ENCODE data around the gene KCNC4. TPM values are rescaled to one million over a fixed set of nuclear protein-coding genes. Genes with fewer than 3 reads are reported as not detected.

KCNC4 gene
- total and polyA plus RNA-seq, 2 of the 4 experiments (the other 2 are of a cell fraction): 0.18 to 2.3 TPM

DNA sequence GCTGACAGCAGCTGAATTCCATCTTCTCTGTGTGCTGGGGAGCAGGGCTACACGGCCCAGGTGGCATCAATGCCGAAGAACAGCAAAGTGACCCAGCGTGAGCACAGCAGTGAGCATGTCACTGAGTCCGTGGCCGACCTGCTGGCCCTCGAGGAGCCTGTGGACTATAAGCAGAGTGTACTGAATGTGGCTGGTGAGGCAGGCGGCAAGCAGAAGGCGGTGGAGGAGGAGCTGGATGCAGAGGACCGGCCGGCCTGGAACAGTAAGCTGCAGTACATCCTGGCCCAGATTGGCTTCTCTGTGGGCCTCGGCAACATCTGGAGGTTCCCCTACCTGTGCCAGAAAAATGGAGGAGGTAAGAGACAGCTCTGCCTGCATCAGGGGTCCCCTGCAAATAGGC lies 43.3 kb upstream of the KCNC4 start:
- Histone ChIP-seq H4K20me1 (ENCODE audit: insufficient read depth, low read length) (no peaks in the 10 kb centered on the region), H3K79me1 (ENCODE audit: low read depth in 1 of 2, low read length in 2 of 2) (no peaks in the 10 kb centered on the region), H4K91ac (ENCODE audit: insufficient read depth, low read depth, low read length) (no peak overlapping the region), H3K27me3 (ENCODE audit: control insufficient read depth, insufficient read depth, low read length) (peaks cover 24% of the 10 kb centered on the region), H4K8ac (ENCODE audit: low read depth in 2 of 2, low read length in 2 of 2) (no peak overlapping the region), H2AK5ac (ENCODE audit: low read depth, low read length) (no peak overlapping the region), H3K4me2 (ENCODE audit: low read depth, low read length) (no peak overlapping the region), H3K9me3 (ENCODE audit: control insufficient read depth, insufficient read depth, low read length) (no peaks in the 10 kb centered on the region), H4K5ac (ENCODE audit: low read depth, low read length) (no peak overlapping the region), H2BK5ac (ENCODE audit: low read depth, low read length, poor library complexity, severe bottlenecking) (no peak overlapping the region), H3K4ac (ENCODE audit: low read depth, low read length) (no peak overlapping the region), H2AK9ac (replicated peaks; ENCODE audit: low read depth, low read length, poor library complexity) (no peak overlapping the region), H3K27ac (ENCODE audit: insufficient read depth, low read length) (no peak overlapping the region), H2AFZ (replicated peaks; ENCODE audit: low read length, poor library complexity) (no peak overlapping the region), H2BK20ac (ENCODE audit: low read depth, low read length) (no peak overlapping the region), H3K36me3 (ENCODE audit: control insufficient read depth, insufficient read depth, low read length) (no peaks in the 10 kb centered on the region), H3K18ac (ENCODE audit: low read depth, low read length) (no peak overlapping the region), H3K4me1 (ENCODE audit: control insufficient read depth, insufficient read depth, low read length) (no peaks in the 10 kb centered on the region), H3K4me3 (ENCODE audit: insufficient read depth, low read depth, low read length) (no peak overlapping the region), H2BK120ac (ENCODE audit: low read depth, low read length) (no peak overlapping the region), H2BK15ac (ENCODE audit: low read depth, low read length) (no peak overlapping the region), H3K56ac (ENCODE audit: extremely low read depth, insufficient read depth, low read length) (no peak overlapping the region), H3K9me1 (ENCODE audit: insufficient read depth, low read length) (no peaks in the 10 kb centered on the region), H3K14ac (replicated peaks; ENCODE audit: low read depth, low read length) (no peak overlapping the region), H3K23ac (ENCODE audit: low read depth, low read length) (no peak overlapping the region), H3K9ac (ENCODE audit: low read depth, low read length) (no peak overlapping the region)
- no TSS peak for BruUV-seq (replicated peaks)
- ChIA-PET POLR2A (ENCODE audit: unreplicated experiment) (no interaction called here), CTCF (no interaction called here)
- in situ Hi-C loops (cut with MboI; ENCODE audit: low sequenced_read_pairs): no loop called here
- dilution Hi-C loops (cut with HindIII; ENCODE audit: low sequenced_read_pairs, unreplicated experiment): no loop called here
- DNase-seq: no peak
- TF ChIP-seq USF2 (IDR thresholded peaks at IDR 0.05; ENCODE audit: low read depth, low read length) (no peak), POLR2A (IDR thresholded peaks at IDR 0.05; ENCODE audit: low read depth, low read length) (no peak), SMC3 (IDR thresholded peaks at IDR 0.05; ENCODE audit: low read depth, low read length) (no peak), RFX5 (IDR thresholded peaks at IDR 0.05; ENCODE audit: low read depth, low read length) (no peak), MAFK (IDR thresholded peaks at IDR 0.05; ENCODE audit: low read depth, low read length) (no peak), RCOR1 (IDR thresholded peaks at IDR 0.05; ENCODE audit: insufficient replicate concordance, low read length) (no peak), BHLHE40 (IDR thresholded peaks at IDR 0.05; ENCODE audit: low read depth, low read length) (no peak), CTCF (conservative IDR thresholded peaks at IDR 0.05; ENCODE audit: low read depth, low read length) (no peak), CHD1 (IDR thresholded peaks at IDR 0.05; ENCODE audit: low read depth, low read length) (no peak)
- TF ChIP-seq, protein P1, sequence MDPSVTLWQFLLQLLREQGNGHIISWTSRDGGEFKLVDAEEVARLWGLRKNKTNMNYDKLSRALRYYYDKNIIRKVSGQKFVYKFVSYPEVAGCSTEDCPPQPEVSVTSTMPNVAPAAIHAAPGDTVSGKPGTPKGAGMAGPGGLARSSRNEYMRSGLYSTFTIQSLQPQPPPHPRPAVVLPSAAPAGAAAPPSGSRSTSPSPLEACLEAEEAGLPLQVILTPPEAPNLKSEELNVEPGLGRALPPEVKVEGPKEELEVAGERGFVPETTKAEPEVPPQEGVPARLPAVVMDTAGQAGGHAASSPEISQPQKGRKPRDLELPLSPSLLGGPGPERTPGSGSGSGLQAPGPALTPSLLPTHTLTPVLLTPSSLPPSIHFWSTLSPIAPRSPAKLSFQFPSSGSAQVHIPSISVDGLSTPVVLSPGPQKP (IDR thresholded peaks at IDR 0.05; ENCODE audit: borderline replicate concordance, low read depth, low read length): no peak
- intact Hi-C loops (cut with micrococcal nuclease): no loop called here
- no peak for ATAC-seq (ENCODE audit: low read depth)
- 80% methylated on average over 5 of the region's 11 CpGs; no CpG with 5 or more reads in 1 of the 2 experiments for WGBS, 2 experiments (ENCODE audit: extremely low coverage in 2 of 2, insufficient read length in 1 of 2)
